Brain microvascular endothelial cell (primary cell): Measurements from ENCODE around the gene UBASH3B.
A peak's percentile ranks its signal among the peaks of the same experiment; 100 is the strongest.

ENCODE experiments used
- DNase-seq: peaks from one replicate; pipeline ENCODE4 v3.0.0-alpha.2; 2020
- H3K27ac ChIP-seq: fragments of 250-450 bp; sonication (Bioruptor Pico); 2 replicates; pipeline ENCODE4 v1.5.1; 2020; ENCODE audit warnings: mild to moderate bottlenecking, moderate library complexity
- H3K27me3 ChIP-seq: fragments of 250-450 bp; sonication (Bioruptor Pico); replicated peaks from 2 replicates; pipeline ENCODE4 v1.5.1; 2020; ENCODE audit warnings: mild to moderate bottlenecking
- H3K36me3 ChIP-seq: fragments of 250-450 bp; sonication (Bioruptor Pico); replicated peaks from 2 replicates; pipeline ENCODE4 v1.5.1; 2020; ENCODE audit warnings: mild to moderate bottlenecking
- H3K4me3 ChIP-seq: 2 replicates; pipeline ENCODE4 v1.5.1; 2011; ENCODE audit warnings: low read depth, mild to moderate bottlenecking, control low read depth, low read length, moderate library complexity
- CTCF ChIP-seq: IDR thresholded peaks from 2 replicates; pipeline ENCODE4 v1.5.1; 2011; ENCODE audit warnings: low read depth, mild to moderate bottlenecking, moderate library complexity, low read length, control low read depth, inconsistent platforms; ENCODE audit errors: missing control alignments
- in situ Hi-C: cut with HindIII; loops from 2 replicates; pipeline ENCODE4 v1.10.0; 2017; ENCODE audit warnings: low sequenced_read_pairs, low pct_ligation_motif_present

UBASH3B gene

GRCh38 chr11:122809866-122810265, 154.3 kb downstream of the UBASH3B start:
- in situ Hi-C loops: no loop called here
- no peak for DNase-seq
- TF ChIP-seq CTCF: no peak
- H3K4me3 ChIP-seq: no peak overlapping the region
- H3K36me3 ChIP-seq: peaks cover 19% of the 10 kb centered on the region
- no peak overlapping the region for H3K27ac ChIP-seq
- H3K27me3 ChIP-seq: no peaks in the 10 kb centered on the region

GRCh38 chr11:122811721-122812120, 156.2 kb downstream of the UBASH3B start:
- H3K27me3 ChIP-seq: no peaks in the 10 kb centered on the region
- no peak for DNase-seq
- in situ Hi-C loops: no loop called here
- no peak overlapping the region for H3K4me3 ChIP-seq
- peaks cover 14% of the 10 kb centered on the region for H3K36me3 ChIP-seq
- TF ChIP-seq CTCF: no peak
- no peak overlapping the region for H3K27ac ChIP-seq

GRCh38 chr11:122812638-122813037, 157.1 kb downstream of the UBASH3B start:
- no peak overlapping the region for H3K27ac ChIP-seq
- no peaks in the 10 kb centered on the region for H3K27me3 ChIP-seq
- H3K4me3 ChIP-seq: no peak overlapping the region
- in situ Hi-C loops: no loop called here
- peaks cover 11% of the 10 kb centered on the region for H3K36me3 ChIP-seq
- no peak for DNase-seq
- no peak for TF ChIP-seq CTCF

- in situ Hi-C loops: no loop called here
- peaks cover 11% of the 10 kb centered on the region for H3K36me3 ChIP-seq
- DNase-seq: no peak
- H3K27ac ChIP-seq: no peak overlapping the region
- H3K27me3 ChIP-seq: no peaks in the 10 kb centered on the region
- no peak overlapping the region for H3K4me3 ChIP-seq
- no peak for TF ChIP-seq CTCF
These were observed 157.8 kb downstream of the UBASH3B start for GRCh38 chr11:122813176-122813893.

GRCh38 chr11:122813894-122814270, 158.4 kb downstream of the UBASH3B start:
- DNase-seq: no peak
- no peak overlapping the region for H3K4me3 ChIP-seq
- H3K36me3 ChIP-seq: peaks cover 11% of the 10 kb centered on the region
- in situ Hi-C loops: no loop called here
- H3K27me3 ChIP-seq: no peaks in the 10 kb centered on the region
- H3K27ac ChIP-seq: no peak overlapping the region
- no peak for TF ChIP-seq CTCF

- peak; percentile 55 for TF ChIP-seq CTCF
These were observed 158.9 kb downstream of the UBASH3B start for GRCh38 chr11:122814401-122814800.

More at GRCh38 chr11:122814401-122814800, 158.9 kb downstream of the UBASH3B start:
- H3K27ac ChIP-seq: no peak overlapping the region
- no peak for DNase-seq
- in situ Hi-C loops: no loop called here
- H3K36me3 ChIP-seq: peaks cover 11% of the 10 kb centered on the region
- no peak overlapping the region for H3K4me3 ChIP-seq
- no peaks in the 10 kb centered on the region for H3K27me3 ChIP-seq
